Measurements from ENCODE around the gene MYL9. TPM values are rescaled to one million over a fixed set of nuclear protein-coding genes. Genes with fewer than 3 reads are reported as not detected.

MYL9 gene
- polyA plus RNA-seq, 2 of the 4 experiments (the other 2 are of a cell fraction): 2.2 to 29.5 TPM

- ChIA-PET POLR2A (no interaction called here), CTCF (interaction anchor here (0.6 to 9.0 kb wide), 3 partner anchors 14 to 172 kb away, joined by 3 to 54 read pairs (median 7); partner anchors contain the start of gene RAB5IF)
- Histone ChIP-seq H3K4me3 (no peak overlapping the region), H3K9me3 (no peaks in the 10 kb centered on the region), H3K4me2 (no peak overlapping the region), H3K27ac (no peak overlapping the region), H3K4me1 (no peaks in the 10 kb centered on the region)
- FAIRE-seq (no peak), DNase-seq (ENCODE audit: low read depth in 1 of 2, low spot score in 1 of 2) (no peak), ATAC-seq (no peak)
- TF ChIP-seq SMC3 (IDR thresholded peaks at IDR 0.05) (no peak), NR3C1 (IDR thresholded peaks at IDR 0.05) (no peak), EHMT2 (IDR thresholded peaks at IDR 0.05; ENCODE audit: low read depth) (no peak), ELK1 (IDR thresholded peaks at IDR 0.05; ENCODE audit: low read depth, low read length) (no peak), MAFK (IDR thresholded peaks at IDR 0.05; ENCODE audit: partially characterized antibody) (no peak), HOXB13 (CRISPR knock-in tag; IDR thresholded peaks at IDR 0.05; ENCODE audit: low read depth) (no peak), CHD2 (IDR thresholded peaks at IDR 0.05; ENCODE audit: low read length, partially characterized antibody) (no peak), EHF (CRISPR knock-in tag; IDR thresholded peaks at IDR 0.05) (no peak), MYC (IDR thresholded peaks at IDR 0.05; ENCODE audit: borderline replicate concordance, low read length) (no peak), RNF2 (IDR thresholded peaks at IDR 0.05; ENCODE audit: borderline replicate concordance, low read depth) (no peak), HOXA7 (CRISPR knock-in tag; IDR thresholded peaks at IDR 0.05) (no peak), TP53 (CRISPR knock-in tag; IDR thresholded peaks at IDR 0.05) (no peak)
- 98% methylated on average over 5 of the region's 5 CpGs for WGBS (ENCODE audit: missing lambda C conversion rate)
Measured at GRCh38 chr20:36591281-36591680, 50.0 kb downstream of the MYL9 start.

GRCh38 chr20:36591854-36592641 lies 50.7 kb downstream of the MYL9 start:
- DNase-seq (ENCODE audit: low read depth in 1 of 2, low spot score in 1 of 2) (no peak), ATAC-seq (no peak), FAIRE-seq (no peak)
- 93% methylated on average over 9 of the region's 9 CpGs for WGBS (ENCODE audit: missing lambda C conversion rate)
- no peak overlapping the region for H3K4me2 ChIP-seq
- ChIA-PET POLR2A (no interaction called here), CTCF (interaction anchor here (0.6 to 9.0 kb wide), 5 partner anchors 13 to 173 kb away, joined by 3 to 54 read pairs (median 4); partner anchors contain the start of gene RAB5IF)
- TF ChIP-seq HOXB5 (CRISPR knock-in tag; IDR thresholded peaks at IDR 0.05) (no peak), NPAS2 (CRISPR knock-in tag; IDR thresholded peaks at IDR 0.05; ENCODE audit: borderline replicate concordance) (no peak), CTCF (IDR thresholded peaks at IDR 0.05) (peak; percentile 20; the same call in 1 of the 3 replicates), POLR2AphosphoS2 (conservative IDR thresholded peaks at IDR 0.05; ENCODE audit: low read length) (no peak), MAFK (IDR thresholded peaks at IDR 0.05; ENCODE audit: partially characterized antibody) (no peak), MYC (IDR thresholded peaks at IDR 0.05; ENCODE audit: borderline replicate concordance, low read length) (no peak), CBX8 (IDR thresholded peaks at IDR 0.05) (no peak), CHD4 (IDR thresholded peaks at IDR 0.05; ENCODE audit: borderline replicate concordance) (no peak), KDM5A (IDR thresholded peaks at IDR 0.05) (no peak)
- H3K4me1 ChIP-seq: no peaks in the 10 kb centered on the region
- H3K27ac ChIP-seq: no peak overlapping the region
- no peak overlapping the region for H3K4me3 ChIP-seq
- no peaks in the 10 kb centered on the region for H3K9me3 ChIP-seq

GRCh38 chr20:36593347-36593929 lies 52.1 kb downstream of the MYL9 start:
- no peaks in the 10 kb centered on the region for H3K4me1 ChIP-seq
- POLR2A ChIA-PET: no interaction called here
- no peak overlapping the region for H3K4me2 ChIP-seq
- CTCF ChIA-PET: interaction anchor here (0.9 to 3.4 kb wide), 3 partner anchors 12 to 21 kb away, joined by 3 to 37 read pairs (median 5); partner anchors contain the start of gene RAB5IF
- DNase-seq (ENCODE audit: low read depth in 1 of 2, low spot score in 1 of 2): no peak
- no peak overlapping the region for H3K27ac ChIP-seq
- H3K4me3 ChIP-seq: no peak overlapping the region
- no peak for ATAC-seq
- no peaks in the 10 kb centered on the region for H3K9me3 ChIP-seq
- no peak for FAIRE-seq
- 89% methylated on average over 5 of the region's 5 CpGs for WGBS (ENCODE audit: missing lambda C conversion rate)
- no peak for TF ChIP-seq HDAC2 (IDR thresholded peaks at IDR 0.05)
- TF ChIP-seq CHD4 (IDR thresholded peaks at IDR 0.05; ENCODE audit: borderline replicate concordance): no peak
- no peak for TF ChIP-seq JUNB (IDR thresholded peaks at IDR 0.05)
- no peak for TF ChIP-seq USF2 (IDR thresholded peaks at IDR 0.05)

Data from A549 (cell line).